Pons (tissue), 1 donor: Measurements from ENCODE around the gene RIPK3.

Experiments used
- DNase-seq: peaks from one replicate; pipeline ENCODE4 v3.0.0-alpha.2; 2016; ENCODE audit warnings: low spot score

Gene RIPK3

GRCh38 chr14:24300326-24300980 lies 39.3 kb downstream of the RIPK3 start:
- no peak for DNase-seq

GRCh38 chr14:24299255-24300191 lies 40.3 kb downstream of the RIPK3 start, which contains the start of the genes DHRS1 and NOP9:
TSS of gene DHRS1 (minus strand) at chr14:24299780. CDS start at chr14:24299106, 674 bp downstream.
TSS of gene NOP9 (plus strand) at chr14:24299850. CDS start at chr14:24299955, 105 bp downstream.
- peak; percentile 83 for DNase-seq

GRCh38 chr14:24298892-24299254 lies 40.9 kb downstream of the RIPK3 start:
- peak; percentile 29 for DNase-seq

GRCh38 chr14:24297190-24297964 lies 42.4 kb downstream of the RIPK3 start:
- DNase-seq: peak; percentile 40

DNA sequence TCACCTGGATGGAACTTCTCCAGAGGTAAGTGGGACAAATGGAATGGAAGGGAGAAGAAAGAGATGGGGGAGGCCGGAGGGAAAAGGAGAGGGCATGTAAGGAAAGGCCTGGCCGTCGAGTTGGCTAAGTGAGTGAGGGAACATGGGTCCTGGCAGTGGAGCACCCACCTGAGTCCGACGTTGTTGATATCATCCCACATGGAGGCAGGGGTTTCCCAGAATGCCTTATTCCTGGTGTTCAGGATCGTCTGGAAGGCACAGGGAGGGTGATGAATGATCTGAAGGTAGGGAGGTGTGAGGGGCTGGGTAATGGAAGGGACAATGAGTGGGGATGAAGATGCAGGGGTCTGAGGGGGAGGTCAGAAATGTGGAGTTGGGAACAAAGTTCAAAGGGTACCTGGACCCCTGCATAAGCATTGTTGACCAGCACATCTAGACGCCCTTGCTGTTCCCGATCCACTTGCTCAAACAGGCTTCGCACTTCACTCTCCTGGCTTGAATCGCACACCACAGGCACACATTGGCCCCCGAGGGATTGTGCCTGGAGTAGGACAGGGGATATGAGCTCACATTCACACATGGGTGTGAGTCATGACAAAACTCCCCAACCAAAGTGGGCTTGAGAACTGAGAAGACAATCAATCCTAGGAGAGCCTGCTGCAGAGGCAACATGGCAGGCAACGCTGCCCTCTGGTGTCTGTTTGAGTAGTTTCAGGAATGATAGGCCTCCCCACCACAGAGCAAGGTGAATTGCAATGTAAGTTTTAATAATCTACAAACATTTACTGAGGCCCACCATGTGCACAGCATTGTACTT lies 43.2 kb downstream of the RIPK3 start:
- peak; percentile 77 for DNase-seq

DNA sequence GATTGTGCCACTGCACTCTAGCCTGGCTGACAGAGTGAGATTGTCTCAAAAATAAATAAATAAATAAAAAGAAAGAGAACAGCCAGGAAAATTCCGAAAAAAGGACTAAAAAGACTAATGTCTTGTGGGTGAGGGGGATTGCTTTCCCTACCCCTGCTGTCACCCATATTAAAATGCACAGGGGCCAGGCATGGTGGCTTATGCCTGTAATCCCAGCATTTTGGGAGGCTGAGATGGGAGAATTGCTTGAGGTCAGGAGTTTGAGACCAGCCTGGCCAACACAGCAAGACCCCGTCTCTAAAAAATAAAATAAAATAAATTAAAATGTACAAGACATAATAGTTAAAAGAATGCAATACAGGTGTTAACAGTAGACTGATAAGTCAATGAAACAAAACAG lies 46.3 kb downstream of the RIPK3 start:
- no peak for DNase-seq

DNA sequence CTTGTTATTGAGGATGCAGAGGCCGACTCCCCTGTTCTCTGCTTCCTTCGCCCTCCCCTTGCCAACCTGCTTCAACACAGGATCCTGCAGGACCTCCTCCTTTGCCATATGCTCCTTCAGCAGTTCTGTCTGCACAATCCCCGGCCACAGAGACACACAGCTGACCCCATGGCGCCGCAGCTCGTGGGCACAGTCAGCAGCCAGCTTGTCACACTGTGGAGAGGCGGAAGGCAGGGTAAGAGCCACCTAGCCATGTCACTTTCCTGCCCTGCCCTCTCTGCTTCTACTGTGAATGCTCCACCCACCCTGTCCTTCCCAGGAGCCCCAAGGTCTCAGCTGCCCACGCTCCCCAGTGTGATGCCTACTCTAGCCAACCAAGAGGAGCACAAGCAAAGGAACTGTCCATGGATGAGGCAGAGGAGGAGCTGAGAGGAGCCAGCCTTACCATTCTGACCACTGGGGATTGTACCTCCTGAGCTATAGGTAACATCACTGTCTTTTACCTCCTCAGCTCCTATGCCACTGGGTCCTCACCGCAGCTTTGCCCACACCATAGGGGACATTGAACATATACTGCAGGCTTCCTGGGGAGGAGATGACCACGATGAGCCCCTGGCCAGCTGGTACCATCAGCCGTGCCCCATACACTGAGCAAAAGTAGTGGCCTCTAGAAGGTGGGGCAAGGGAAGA lies 47.5 kb downstream of the RIPK3 start:
- no peak for DNase-seq

DNA sequence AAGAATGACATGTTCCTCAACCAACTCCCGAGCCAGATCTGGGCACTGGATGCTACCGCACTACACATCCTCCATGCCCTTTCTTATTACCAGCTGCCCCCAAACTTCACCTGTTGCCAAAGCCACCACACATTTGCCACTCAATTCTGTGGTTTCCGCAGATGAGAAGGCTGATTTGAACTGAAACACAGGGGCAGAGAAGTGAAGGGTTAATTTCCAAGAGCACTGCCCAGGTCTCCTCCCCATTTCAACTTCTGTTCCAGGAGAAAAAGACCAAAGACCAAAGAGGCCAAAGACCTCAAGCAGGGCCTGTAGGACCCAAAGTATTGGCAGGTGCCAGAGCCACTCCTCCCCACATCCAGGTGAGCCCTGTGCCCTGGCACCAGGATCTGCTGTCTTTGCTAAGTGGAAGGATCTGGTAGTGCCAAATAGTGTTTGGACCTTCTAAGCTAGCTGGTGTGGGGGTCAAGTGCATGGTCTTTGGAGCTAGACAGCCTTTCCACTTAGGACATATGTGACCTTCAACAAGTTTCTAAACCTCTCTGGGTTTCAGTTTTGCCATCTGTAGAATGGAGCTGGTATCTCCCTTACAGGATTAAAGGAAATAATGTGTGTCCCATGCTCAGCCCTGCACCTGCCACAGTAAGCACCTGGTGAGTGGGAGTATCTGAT lies 48.2 kb downstream of the RIPK3 start:
- no peak for DNase-seq

- no peak for DNase-seq
These were observed 49.0 kb downstream of the RIPK3 start for GRCh38 chr14:24290746-24291145.

DNA sequence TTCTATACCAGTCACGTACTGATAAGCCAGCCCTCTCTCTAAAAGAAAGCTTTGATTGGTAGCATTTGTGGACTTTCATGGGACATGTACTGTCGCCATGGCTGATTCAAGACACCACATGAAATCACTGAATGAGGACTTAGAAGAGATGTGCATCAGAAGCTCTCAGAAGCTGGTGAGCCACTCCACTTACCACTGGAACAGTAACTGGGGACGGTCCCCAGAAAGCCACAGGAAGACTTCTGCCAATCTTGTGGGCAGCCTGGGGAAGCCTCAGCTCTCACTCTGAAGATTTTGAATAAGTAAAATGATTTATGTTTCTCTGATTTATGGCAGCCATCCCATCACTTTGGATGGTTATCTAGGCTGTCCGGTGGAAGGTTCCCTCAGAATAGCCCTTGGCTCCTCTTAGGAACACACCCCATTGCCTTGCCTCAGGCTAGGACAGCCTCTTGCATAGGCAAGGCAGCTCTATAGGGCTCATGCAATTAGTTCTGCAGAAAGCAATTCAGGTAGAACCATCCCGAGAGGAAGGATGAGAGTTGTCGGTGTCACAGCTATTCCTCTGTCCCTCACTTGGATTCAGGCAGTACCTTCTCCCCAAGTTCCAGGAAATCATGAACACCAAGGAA lies 50.0 kb downstream of the RIPK3 start:
- no peak for DNase-seq

DNA sequence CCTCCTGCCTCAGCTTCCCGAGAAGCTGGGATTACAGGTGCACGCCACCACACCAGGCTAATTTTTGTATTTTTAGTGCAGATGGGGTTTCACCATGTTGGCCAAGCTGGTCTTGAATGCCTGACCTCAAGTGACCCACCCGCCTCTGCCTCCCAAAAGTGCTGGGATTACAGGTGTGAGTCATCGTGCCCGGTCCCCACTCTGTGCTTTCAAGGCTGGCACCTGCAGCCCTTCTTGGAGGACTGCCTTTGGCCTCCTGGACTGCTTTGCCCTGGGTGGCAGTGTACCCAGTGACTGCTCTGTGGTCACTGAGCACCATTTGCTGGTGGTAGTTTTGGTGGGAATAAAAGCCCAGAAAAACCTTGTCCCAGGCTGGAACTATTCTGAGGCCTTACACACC lies 52.8 kb downstream of the RIPK3 start:
- DNase-seq: no peak
